Aorta (tissue), 5 donors: ENCODE measurements around the gene HSF2BP. TPM values are rescaled to one million over a fixed set of nuclear protein-coding genes. Genes with fewer than 3 reads are reported as not detected.
"Not testable (repeated sequence)": the region's sequence is repeated elsewhere in the genome, so short reads cannot be mapped to it uniquely, and the experiment has no call there.

Experiments used
- ATAC-seq: fragments of 200-7000 bp; cut with Tn5 transposase; one replicate; pipeline ENCODE4 v1.9.1; 2022; ENCODE audit warnings: moderate library complexity; ENCODE audit not compliant: low FRiP score
- DNase-seq, 2 donors: peaks; one replicate each; pipeline ENCODE4 v3.0.0-alpha.2; 2020
- H3K27ac ChIP-seq, 2 donors: one replicate each; pipeline ENCODE4 v1.5.1; 2013; ENCODE audit warnings: low read length in 2 of 2, mild to moderate bottlenecking in 2 of 2, moderate library complexity in 2 of 2, control low read depth in 1 of 2, inconsistent platforms in 1 of 2, low read depth in 1 of 2
- H3K27me3 ChIP-seq, 2 donors: one replicate each; pipeline ENCODE4 v1.6.1; 2013; ENCODE audit warnings: control low read depth in 1 of 2, low read length in 1 of 2, mild to moderate bottlenecking in 1 of 2, moderate library complexity in 1 of 2; ENCODE audit not compliant: insufficient read depth in 2 of 2, control insufficient read depth in 1 of 2
- H3K36me3 ChIP-seq, 2 donors: one replicate each; pipeline ENCODE4 v1.6.1; 2013; ENCODE audit warnings: control low read depth in 1 of 2, low read length in 1 of 2, mild to moderate bottlenecking in 1 of 2; ENCODE audit not compliant: insufficient read depth in 2 of 2, control insufficient read depth in 1 of 2
- H3K4me1 ChIP-seq, 2 donors: one replicate each; pipeline ENCODE4 v1.6.1; 2013; ENCODE audit warnings: low read length in 2 of 2, control low read depth in 1 of 2, mild to moderate bottlenecking in 1 of 2, moderate library complexity in 1 of 2; ENCODE audit not compliant: insufficient read depth in 2 of 2, control insufficient read depth in 1 of 2
- H3K4me3 ChIP-seq, 2 donors: one replicate each; pipeline ENCODE4 v1.5.1; 2013; ENCODE audit warnings: low read length in 2 of 2, control low read depth in 1 of 2, mild to moderate bottlenecking in 1 of 2
- H3K9me3 ChIP-seq: one replicate; pipeline ENCODE4 v1.6.1; 2013; ENCODE audit warnings: mild to moderate bottlenecking, low read length; ENCODE audit not compliant: control insufficient read depth
- WGBS, 2 donors: extraction: QIAGEN DNeasy Blood & Tissue Kit; methylation state at CpG; one replicate each; pipeline ENCODE4 v1.1.7; 2013; 5-methylcytosine and 5-hydroxymethylcytosine counted together
- intact Hi-C, 2 donors: fragments of 100-400 bp; cut with DNase I; formaldehyde crosslinking; loops; one replicate each; pipeline versions ENCODE4 v1.14.2 to v1.15.0; 2022
- polyA plus RNA-seq, 2 donors: library from polyadenylated mRNA; stranded (reverse); fragments of 200-250 nt; gene quantifications; one replicate each; pipeline ENCODE4 v1.2.3, GENCODE V29; 2013
- total RNA-seq, 2 donors: library from RNA; stranded (reverse); fragmentation: NEBNext Ultra II Directional; extraction: Animal tissue kit (Norgen Biotek cat#: 25700); gene quantifications; one replicate each; pipeline ENCODE4 v1.2.1, GENCODE V29; 2021
- donor health status: healthy with polysubstance abuse.
- donor health status: Bipolar disorder and iron deficiency.
- donor health status: DM: no; HTN: no; CAD: no.
- donor health status: DM: no; HTN: no; CAD: no.
- donor health status: DM: yes; HTN: yes; CAD: no.

The HSF2BP gene
- total and polyA plus RNA-seq, 4 donors = 0.51 TPM; not detected in 3

DNA sequence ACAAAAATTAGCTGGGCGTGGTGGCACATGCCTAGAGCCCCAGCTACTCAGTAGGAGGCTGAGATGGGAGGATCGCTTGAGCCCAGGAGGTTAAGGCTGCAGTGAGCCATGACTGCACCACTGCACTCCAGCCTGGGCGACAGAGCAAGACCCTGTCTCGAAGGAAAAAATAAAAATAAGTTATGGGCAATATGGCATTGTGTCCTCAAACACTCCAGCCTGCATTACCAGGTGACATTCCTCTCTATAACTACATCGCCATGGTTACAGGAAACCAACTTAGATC, 40.1 kb upstream of the HSF2BP start:
- not testable (repeated sequence) for ATAC-seq, H3K4me1 ChIP-seq, H3K36me3 ChIP-seq, H3K27ac ChIP-seq, DNase-seq, H3K27me3 ChIP-seq, H3K4me3 ChIP-seq, H3K9me3 ChIP-seq
- 81 to 88% methylated on average over 5 of the region's 5 CpGs for WGBS, 2 donors
- intact Hi-C loops = loop anchor here in 1 of 2 donors (5.0 kb wide), 1 partner anchor 33 kb away; no protein-coding TSS in a partner anchor

DNA sequence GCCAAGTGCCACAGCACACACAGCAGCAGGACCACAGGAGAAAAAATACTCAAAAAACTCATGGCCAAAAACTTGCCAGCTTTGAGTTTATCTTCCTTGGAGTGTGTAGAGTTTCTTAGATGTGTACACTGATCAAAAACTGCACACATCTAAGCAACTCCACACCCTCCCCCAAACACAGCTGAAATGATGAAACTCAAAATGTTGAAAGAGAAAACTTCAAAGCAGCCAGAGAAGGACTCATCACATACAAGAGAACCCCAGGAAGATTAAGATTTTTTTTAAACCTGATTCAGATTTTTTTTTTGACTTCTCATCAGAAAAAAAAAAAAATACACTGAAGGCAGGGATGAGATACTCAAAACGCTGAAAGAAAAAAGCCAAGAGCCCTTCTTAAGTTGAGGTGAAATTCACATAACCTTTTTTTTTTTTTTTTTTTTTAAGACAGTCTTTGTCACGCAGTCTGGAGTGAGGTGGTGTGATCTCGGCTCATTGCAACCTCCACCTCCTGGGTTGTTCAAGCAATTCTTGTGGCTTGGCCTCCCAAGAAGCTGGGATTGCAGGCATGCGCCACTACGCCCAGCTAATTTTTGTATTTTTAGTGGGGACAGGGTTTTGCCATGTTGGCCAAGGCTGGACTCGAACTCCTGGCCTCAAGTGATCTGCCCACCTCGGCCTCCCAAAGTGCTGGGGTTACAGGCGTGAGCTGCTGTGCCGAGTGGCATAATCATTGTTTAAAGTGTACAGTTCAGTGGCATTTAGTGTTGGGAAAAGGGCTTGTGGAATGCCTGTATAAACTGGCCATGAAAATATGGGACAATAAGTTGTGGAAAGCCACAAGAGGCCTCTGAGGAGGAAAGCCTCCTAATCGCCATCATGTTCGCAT, 38.7 kb upstream of the HSF2BP start:
- DNase-seq = peak in 1 of 2 donors; percentile 15
- H3K4me3 ChIP-seq = no peak overlapping the region
- H3K27me3 ChIP-seq = no peaks in the 10 kb centered on the region
- no peak for ATAC-seq
- H3K4me1 ChIP-seq = no peaks in the 10 kb centered on the region
- intact Hi-C loops = loop anchor here in 1 of 2 donors (5.0 kb wide), 1 partner anchor 34 kb away; no protein-coding TSS in a partner anchor
- H3K9me3 ChIP-seq = no peaks in the 10 kb centered on the region
- WGBS, 2 donors = 88% methylated on average over 11 of the region's 11 CpGs
- H3K27ac ChIP-seq = no peak overlapping the region
- peaks cover 0 to 3% of the 10 kb centered on the region in 2 donors for H3K36me3 ChIP-seq

DNA sequence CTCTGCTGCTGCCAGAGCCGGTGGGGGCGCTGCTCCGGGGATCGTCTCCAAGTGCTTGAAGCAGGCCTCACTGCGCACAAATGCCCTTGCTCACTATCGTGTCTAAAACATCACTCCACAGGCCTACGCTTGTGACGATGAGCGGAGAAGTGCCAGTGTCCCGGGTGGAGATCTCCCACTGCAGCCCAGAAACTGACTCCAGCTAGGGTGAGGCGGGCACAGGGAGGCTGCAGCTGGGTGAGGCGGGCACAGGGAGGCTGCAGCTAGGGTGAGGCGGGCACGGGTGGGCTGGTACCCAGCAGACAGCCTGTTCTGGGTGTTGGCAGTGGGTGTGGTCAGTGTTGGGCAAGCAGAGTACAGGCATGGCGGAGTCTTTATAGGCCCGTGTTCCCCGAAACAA, 36.9 kb upstream of the HSF2BP start:
- H3K27me3 ChIP-seq = no peaks in the 10 kb centered on the region
- DNase-seq (peak in 1 of 2 donors; percentile 61), ATAC-seq (no peak)
- no peaks in the 10 kb centered on the region for H3K9me3 ChIP-seq
- WGBS, 2 donors = 91 to 92% methylated on average over 17 of the region's 17 CpGs
- intact Hi-C loops = loop anchor here in 1 of 2 donors (5.0 kb wide), 1 partner anchor 36 kb away; no protein-coding TSS in a partner anchor
- H3K4me1 ChIP-seq = no peaks in the 10 kb centered on the region
- no peak overlapping the region for H3K4me3 ChIP-seq
- H3K36me3 ChIP-seq = peaks cover 0 to 3% of the 10 kb centered on the region in 2 donors
- no peak overlapping the region for H3K27ac ChIP-seq

DNA sequence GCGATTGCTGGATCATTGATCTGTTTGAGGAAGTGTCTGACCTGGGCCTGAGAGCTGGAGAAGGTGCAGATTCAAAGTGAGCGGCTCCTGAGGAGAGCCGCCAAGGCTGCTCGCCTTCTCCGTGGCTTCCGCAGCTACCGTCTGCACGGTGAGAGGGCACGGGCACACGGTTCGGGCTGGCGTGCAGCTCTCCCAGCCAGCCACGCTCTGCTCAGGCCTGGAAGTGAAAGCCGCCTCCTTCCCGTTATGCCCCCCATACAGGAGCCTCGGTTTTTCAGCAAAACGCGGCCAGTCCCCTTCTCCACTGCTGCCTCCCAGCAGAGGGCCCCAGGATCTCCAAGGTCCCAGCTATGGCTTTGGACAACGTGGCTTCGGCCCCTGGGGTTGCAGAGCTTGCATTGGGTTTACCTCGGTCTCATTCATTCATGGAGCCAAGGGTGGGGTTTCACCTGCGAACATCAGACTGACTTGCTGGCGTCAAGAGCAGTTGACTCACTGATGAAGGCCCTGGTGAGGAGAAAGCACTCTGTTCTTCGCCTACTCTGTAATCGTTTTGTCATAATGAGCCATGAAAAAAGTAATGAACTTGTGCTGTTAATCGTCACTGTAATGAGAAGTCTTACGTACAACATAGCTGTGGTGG, 35.3 kb upstream of the HSF2BP start:
- no peak for ATAC-seq
- intact Hi-C loops = loop anchor here in 1 of 2 donors (5.0 kb wide), 1 partner anchor 38 kb away; no protein-coding TSS in a partner anchor
- 90 to 92% methylated on average over 27 of the region's 27 CpGs for WGBS, 2 donors
- Histone ChIP-seq H3K4me1 (no peaks in the 10 kb centered on the region), H3K27ac (no peak overlapping the region), H3K27me3 (no peaks in the 10 kb centered on the region), H3K9me3 (no peaks in the 10 kb centered on the region), H3K36me3 (peaks cover 0 to 6% of the 10 kb centered on the region in 2 donors), H3K4me3 (no peak overlapping the region)
- DNase-seq = no peak

DNA sequence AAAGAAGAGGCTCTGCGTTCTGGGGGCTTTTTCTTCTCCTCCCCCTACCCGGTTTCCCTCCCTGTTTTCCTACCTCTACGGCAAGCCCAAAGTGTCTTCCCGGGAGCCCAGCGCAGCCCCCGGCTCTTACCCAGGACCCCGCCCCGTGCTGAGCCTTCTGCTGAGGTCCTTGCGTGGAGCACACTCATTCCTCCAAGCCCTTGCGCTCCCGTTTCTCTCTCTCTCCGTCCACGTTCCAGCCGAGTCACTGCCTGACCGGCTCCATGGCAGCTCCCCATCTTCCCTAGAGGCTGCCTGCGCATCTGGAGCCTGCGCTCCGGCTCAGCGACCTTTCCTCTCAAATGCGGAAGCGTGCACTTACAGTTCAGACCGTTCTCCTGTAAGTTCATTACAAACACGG, 34.7 kb upstream of the HSF2BP start:
- H3K9me3 ChIP-seq = no peaks in the 10 kb centered on the region
- H3K27me3 ChIP-seq = no peaks in the 10 kb centered on the region
- no peak overlapping the region for H3K4me3 ChIP-seq
- ATAC-seq = no peak
- WGBS, 2 donors = 91 to 94% methylated on average over 23 of the region's 23 CpGs
- no peaks in the 10 kb centered on the region for H3K4me1 ChIP-seq
- intact Hi-C loops = no loop called here
- H3K27ac ChIP-seq = no peak overlapping the region
- H3K36me3 ChIP-seq = peaks cover 0 to 6% of the 10 kb centered on the region in 2 donors
- no peak for DNase-seq

DNA sequence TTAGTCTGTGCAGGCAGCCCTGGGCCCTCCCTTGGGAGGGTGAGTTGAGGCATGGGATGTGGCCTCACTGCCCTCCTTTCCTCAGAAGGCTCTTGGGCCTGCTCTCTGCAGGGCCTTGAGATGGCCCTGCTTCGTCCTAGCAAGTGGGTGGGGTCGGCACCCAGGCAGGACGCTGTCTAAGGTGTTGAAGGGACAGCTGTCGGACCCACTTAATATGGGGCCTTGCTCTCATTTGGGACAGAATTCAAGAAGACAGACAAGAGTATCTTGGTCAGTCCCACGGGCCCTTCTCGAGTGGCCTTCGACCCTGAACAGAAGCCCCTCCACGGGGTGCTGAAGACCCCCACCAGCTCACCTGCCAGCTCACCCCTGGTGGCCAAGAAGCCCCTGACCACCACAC, 33.7 kb upstream of the HSF2BP start:
- Histone ChIP-seq H3K9me3 (no peaks in the 10 kb centered on the region), H3K4me1 (no peaks in the 10 kb centered on the region), H3K4me3 (no peak overlapping the region), H3K27me3 (no peaks in the 10 kb centered on the region), H3K27ac (no peak overlapping the region), H3K36me3 (peaks cover 0 to 6% of the 10 kb centered on the region in 2 donors)
- WGBS, 2 donors = 91 to 92% methylated on average over 8 of the region's 8 CpGs
- ATAC-seq = no peak
- peak in 1 of 2 donors; percentile 31 for DNase-seq
- intact Hi-C loops = no loop called here

GRCh38 chr21:43691801-43692200, 32.5 kb upstream of the HSF2BP start:
- intact Hi-C loops = no loop called here

DNA sequence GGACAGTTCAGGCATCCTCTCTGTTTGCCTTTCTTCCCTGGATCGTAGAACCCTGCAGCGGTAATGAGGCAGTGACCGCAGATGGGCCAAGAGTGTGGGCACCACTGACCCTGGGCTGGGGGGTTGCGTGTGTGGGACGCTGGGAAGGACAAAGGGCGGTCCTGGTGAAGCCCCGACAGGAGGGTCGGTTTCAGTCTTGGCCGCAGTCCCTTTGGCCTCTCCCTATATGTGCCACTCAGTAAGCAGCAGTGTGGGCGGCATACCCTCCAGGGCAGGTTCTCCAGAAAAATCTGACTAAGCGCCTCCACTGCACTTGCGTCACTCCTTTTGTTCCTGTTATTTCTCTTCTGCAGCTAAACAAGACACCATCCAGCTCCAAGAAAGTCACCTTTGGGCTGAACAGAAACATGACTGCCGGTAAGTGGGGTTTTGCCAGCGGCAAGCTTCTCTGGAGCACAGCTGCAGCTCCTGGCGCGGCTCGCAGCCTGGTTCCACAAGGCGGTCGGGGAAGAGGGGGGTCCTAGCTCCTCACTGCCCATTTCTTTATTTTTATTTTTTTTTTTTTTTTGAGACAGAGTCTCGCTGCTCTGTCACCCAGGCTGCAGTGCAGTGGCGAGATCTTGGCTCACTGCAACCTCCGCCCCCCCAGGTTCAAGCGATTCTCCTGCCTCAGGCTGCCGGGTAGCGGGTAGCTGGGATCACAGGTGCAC, 32.0 kb upstream of the HSF2BP start:
- intact Hi-C loops = no loop called here
- Histone ChIP-seq H3K36me3 (peaks cover 4 to 7% of the 10 kb centered on the region in 2 donors), H3K4me3 (no peak overlapping the region), H3K27me3 (no peaks in the 10 kb centered on the region), H3K9me3 (no peaks in the 10 kb centered on the region), H3K27ac (no peak overlapping the region), H3K4me1 (no peaks in the 10 kb centered on the region)
- DNase-seq = no peak
- ATAC-seq = no peak
- WGBS, 2 donors = 96% methylated on average over 25 of the region's 25 CpGs

More at GRCh38 chr21:43691801-43692200, 32.5 kb upstream of the HSF2BP start:
- H3K27me3 ChIP-seq = no peaks in the 10 kb centered on the region
- H3K4me1 ChIP-seq = no peaks in the 10 kb centered on the region
- peaks cover 4 to 7% of the 10 kb centered on the region in 2 donors for H3K36me3 ChIP-seq
- WGBS, 2 donors = 90 to 98% methylated on average over 10 of the region's 10 CpGs
- no peak overlapping the region for H3K27ac ChIP-seq
- DNase-seq (no peak), ATAC-seq (no peak)
- H3K9me3 ChIP-seq = no peaks in the 10 kb centered on the region
- H3K4me3 ChIP-seq = no peak overlapping the region
